ENCODE results near the gene SLCO4A1. TPM values are rescaled to one million over a fixed set of nuclear protein-coding genes. Genes with fewer than 3 reads are reported as not detected.

SLCO4A1 gene
- total RNA-seq, result 4.1 TPM

- peak; percentile 46 for DNase-seq
Observed at GRCh38 chr20:62642051-62642665, at the start of gene SLCO4A1. TSS of gene SLCO4A1 (plus strand) at chr20:62642503. CDS start at chr20:62656455, 13,952 bp downstream.

GRCh38 chr20:62592506-62593177 lies 49.7 kb upstream of the SLCO4A1 start:
- no peak for DNase-seq

- DNase-seq, result no peak
Observed at GRCh38 chr20:62593616-62594015, 48.7 kb upstream of the SLCO4A1 start.

GRCh38 chr20:62595069-62595468 lies 47.2 kb upstream of the SLCO4A1 start:
- DNase-seq, result no peak

DNA sequence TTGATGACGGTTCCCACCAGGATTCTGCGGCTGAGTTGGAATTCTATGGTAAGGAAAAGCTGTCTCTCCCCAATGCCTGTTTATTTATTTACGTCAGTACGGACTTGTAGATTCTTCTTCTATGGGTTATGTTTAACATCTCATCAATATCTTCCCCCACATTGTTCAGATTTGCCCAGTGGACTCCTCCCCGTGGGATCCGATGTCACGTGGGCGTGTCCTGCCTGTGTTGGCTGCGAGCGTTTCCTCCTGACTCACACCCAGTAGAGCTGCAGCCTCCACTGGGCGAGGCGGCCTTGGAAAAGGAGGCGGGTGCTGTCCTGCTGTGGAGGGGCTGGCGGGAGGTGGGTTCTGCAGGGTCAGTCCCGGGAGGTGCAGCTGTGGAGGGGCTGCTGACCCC lies 46.8 kb upstream of the SLCO4A1 start:
- no peak for DNase-seq

GRCh38 chr20:62596486-62596885 lies 45.8 kb upstream of the SLCO4A1 start:
- no peak for DNase-seq

GRCh38 chr20:62596921-62597320 lies 45.4 kb upstream of the SLCO4A1 start:
- DNase-seq, result no peak

- DNase-seq, result no peak
Observed at GRCh38 chr20:62597416-62598115, 44.7 kb upstream of the SLCO4A1 start.

DNA sequence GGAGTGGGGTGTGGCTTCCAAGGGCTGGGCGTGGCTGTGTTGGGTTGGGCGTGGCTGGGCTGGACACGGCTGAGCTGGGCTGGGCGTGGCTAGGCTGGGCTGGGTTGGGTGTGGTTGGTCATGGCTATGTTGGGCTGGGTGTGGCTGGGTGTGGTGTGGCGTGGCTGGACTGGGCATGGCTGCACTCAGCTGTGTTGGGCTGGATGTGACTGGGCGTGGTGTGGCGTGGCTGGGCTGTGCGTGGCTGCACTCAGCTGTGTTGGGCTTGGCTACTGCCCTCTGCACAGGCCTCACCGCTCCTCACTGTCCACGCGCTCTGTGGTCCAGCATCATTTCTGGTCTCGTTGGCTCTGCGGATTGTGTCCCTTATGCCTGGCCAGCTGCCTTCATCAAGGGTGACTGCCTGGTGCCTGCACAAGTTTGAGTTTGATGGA lies 43.5 kb upstream of the SLCO4A1 start:
- DNase-seq, result no peak

GRCh38 chr20:62599216-62600110 lies 42.8 kb upstream of the SLCO4A1 start:
- DNase-seq, result no peak

GRCh38 chr20:62601172-62601571 lies 41.1 kb upstream of the SLCO4A1 start:
- DNase-seq, result no peak

DNA sequence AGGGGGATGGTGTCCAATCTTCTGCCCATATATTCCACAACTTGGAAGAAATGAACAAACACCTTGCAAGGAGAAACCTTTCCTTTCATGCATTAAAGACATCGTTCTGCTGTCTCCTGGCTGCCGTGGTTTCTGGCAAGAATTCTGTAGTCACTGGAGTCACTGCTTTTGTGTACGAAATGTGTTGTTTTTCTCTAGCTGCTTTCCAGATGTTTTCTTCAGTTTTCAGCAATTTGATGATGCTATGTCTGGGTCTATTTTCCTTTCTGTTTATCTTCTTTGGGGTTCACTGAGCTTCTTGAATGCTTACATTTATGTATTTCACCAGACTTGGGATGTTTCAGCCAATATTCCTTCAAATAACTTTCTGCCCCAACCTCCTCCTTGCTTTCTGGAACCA lies 40.6 kb upstream of the SLCO4A1 start:
- peak; percentile 55 for DNase-seq

- no peak for DNase-seq
Observed at GRCh38 chr20:62602550-62602949, 39.8 kb upstream of the SLCO4A1 start.

- DNase-seq, result peak; percentile 45
Observed at GRCh38 chr20:62603021-62603906, 39.0 kb upstream of the SLCO4A1 start.

GRCh38 chr20:62603907-62604785 lies 38.2 kb upstream of the SLCO4A1 start:
- no peak for DNase-seq

- no peak for DNase-seq
Observed at GRCh38 chr20:62604796-62605195, 37.5 kb upstream of the SLCO4A1 start.

DNA sequence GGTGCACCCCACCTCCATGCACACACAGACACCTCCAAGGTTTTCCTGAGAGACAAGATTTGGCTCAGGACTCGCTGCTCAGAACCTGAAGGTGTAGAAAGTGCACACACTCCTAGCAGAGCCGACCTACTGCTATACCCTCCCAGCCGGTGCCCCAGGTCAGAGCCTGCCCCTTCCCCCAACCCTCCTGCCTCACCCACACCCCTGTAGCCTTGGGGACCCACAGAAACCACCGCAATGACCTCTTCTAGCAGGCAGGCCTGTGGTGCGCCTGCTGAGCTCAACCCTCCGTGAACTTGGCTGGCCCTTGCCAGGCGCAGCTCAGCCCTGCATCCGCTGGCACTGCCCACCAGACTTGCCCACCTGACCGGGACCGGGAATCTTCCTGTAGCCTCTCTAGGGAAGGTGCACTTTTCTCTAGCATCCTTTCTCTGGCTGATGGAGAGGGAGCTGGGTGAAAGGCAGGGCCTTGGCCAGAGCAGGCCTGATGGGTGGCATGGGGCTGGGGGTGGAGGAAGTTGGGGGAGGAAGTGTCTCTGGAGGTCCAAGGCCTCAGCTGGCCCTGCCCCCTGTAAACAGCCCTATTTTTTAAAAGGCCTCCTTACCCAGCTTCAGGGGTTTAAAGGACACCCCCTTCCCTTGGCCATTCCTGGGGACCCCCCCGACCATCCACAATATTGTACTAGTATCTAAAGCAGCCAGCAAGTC lies 36.9 kb upstream of the SLCO4A1 start:
- DNase-seq, result no peak

- DNase-seq, result peak; percentile 46
Observed at GRCh38 chr20:62606016-62606415, 36.3 kb upstream of the SLCO4A1 start.

GRCh38 chr20:62606551-62607201 lies 35.6 kb upstream of the SLCO4A1 start:
- DNase-seq, result peak; percentile 46

All from tongue (tissue), 2 donors.